Liver (tissue), 3 donors: ENCODE results near the gene MDN1.

Experiments used
- ATF3 ChIP-seq: IDR thresholded peaks from 2 replicates; pipeline ENCODE4 v1.6.1; 2016; ENCODE audit warnings: antibody characterized with exemption
- FOXA1 ChIP-seq: IDR thresholded peaks from 2 replicates; pipeline ENCODE4 v1.6.1; 2016; ENCODE audit warnings: antibody characterized with exemption
- JUND ChIP-seq, 2 donors: IDR thresholded peaks; 2 replicates each; pipeline ENCODE4 v1.6.1; 2016; ENCODE audit warnings: antibody characterized with exemption in 2 of 2
- RAD21 ChIP-seq, 2 donors: IDR thresholded peaks; 2 replicates each; pipeline ENCODE4 v1.6.1; 2016; ENCODE audit warnings: antibody characterized with exemption in 2 of 2, mild to moderate bottlenecking in 2 of 2
- REST ChIP-seq: IDR thresholded peaks from 2 replicates; pipeline ENCODE4 v1.6.1; 2016; ENCODE audit warnings: antibody characterized with exemption, mild to moderate bottlenecking
- SP1 ChIP-seq: IDR thresholded peaks from 2 replicates; pipeline ENCODE4 v1.6.1; 2018; ENCODE audit warnings: antibody characterized with exemption, mild to moderate bottlenecking
- YY1 ChIP-seq: IDR thresholded peaks from 2 replicates; pipeline ENCODE4 v1.6.1; 2016; ENCODE audit warnings: antibody characterized with exemption, mild to moderate bottlenecking
- TF ChIP-seq, protein P1 (sequence below): fragments of 150-350 bp; IDR thresholded peaks from 2 replicates; pipeline ENCODE4 v1.5.1; 2017; ENCODE audit warnings: improper control_type of control experiment, low read depth, low read length; ENCODE audit not compliant: missing input control
- TF ChIP-seq, protein P2 (sequence below): IDR thresholded peaks from 2 replicates; pipeline ENCODE4 v1.6.1; 2016; ENCODE audit warnings: antibody characterized with exemption
- TF ChIP-seq, protein P3 (sequence below): IDR thresholded peaks from 2 replicates; pipeline ENCODE4 v1.6.1; 2016; ENCODE audit warnings: antibody characterized with exemption
- donor health status: healthy.
- donor health status: healthy.

DNA sequence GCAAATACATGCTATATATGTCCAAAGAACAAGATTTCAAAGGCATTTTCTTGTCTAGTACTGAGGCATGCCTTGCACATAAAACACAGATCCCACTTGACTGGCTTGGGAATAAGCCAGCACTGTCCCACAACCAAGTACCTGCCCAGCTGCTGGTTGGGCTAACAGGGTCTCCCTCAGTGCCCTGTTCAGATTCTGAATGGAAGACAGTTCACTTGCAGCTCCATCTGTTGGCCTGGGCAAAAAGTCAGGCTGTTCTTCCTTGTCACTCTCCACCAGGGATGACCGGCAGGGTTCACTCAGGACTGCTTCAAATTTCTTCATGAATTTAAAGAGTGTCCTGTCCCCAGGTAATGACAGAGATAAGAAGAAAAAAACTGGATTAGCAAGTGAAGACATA lies 136.6 kb downstream of the MDN1 start:
- TF ChIP-seq YY1 (no peak), SP1 (no peak), ATF3 (no peak), REST (no peak), FOXA1 (no peak), RAD21 (IDR thresholded peaks at IDR 0.05) (no peak), JUND (IDR thresholded peaks at IDR 0.05) (no peak)
- TF ChIP-seq, protein P1, sequence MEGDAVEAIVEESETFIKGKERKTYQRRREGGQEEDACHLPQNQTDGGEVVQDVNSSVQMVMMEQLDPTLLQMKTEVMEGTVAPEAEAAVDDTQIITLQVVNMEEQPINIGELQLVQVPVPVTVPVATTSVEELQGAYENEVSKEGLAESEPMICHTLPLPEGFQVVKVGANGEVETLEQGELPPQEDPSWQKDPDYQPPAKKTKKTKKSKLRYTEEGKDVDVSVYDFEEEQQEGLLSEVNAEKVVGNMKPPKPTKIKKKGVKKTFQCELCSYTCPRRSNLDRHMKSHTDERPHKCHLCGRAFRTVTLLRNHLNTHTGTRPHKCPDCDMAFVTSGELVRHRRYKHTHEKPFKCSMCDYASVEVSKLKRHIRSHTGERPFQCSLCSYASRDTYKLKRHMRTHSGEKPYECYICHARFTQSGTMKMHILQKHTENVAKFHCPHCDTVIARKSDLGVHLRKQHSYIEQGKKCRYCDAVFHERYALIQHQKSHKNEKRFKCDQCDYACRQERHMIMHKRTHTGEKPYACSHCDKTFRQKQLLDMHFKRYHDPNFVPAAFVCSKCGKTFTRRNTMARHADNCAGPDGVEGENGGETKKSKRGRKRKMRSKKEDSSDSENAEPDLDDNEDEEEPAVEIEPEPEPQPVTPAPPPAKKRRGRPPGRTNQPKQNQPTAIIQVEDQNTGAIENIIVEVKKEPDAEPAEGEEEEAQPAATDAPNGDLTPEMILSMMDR = no peak
- TF ChIP-seq, protein P2, sequence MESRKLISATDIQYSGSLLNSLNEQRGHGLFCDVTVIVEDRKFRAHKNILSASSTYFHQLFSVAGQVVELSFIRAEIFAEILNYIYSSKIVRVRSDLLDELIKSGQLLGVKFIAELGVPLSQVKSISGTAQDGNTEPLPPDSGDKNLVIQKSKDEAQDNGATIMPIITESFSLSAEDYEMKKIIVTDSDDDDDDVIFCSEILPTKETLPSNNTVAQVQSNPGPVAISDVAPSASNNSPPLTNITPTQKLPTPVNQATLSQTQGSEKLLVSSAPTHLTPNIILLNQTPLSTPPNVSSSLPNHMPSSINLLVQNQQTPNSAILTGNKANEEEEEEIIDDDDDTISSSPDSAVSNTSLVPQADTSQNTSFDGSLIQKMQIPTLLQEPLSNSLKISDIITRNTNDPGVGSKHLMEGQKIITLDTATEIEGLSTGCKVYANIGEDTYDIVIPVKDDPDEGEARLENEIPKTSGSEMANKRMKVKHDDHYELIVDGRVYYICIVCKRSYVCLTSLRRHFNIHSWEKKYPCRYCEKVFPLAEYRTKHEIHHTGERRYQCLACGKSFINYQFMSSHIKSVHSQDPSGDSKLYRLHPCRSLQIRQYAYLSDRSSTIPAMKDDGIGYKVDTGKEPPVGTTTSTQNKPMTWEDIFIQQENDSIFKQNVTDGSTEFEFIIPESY = no peak
- TF ChIP-seq, protein P3, sequence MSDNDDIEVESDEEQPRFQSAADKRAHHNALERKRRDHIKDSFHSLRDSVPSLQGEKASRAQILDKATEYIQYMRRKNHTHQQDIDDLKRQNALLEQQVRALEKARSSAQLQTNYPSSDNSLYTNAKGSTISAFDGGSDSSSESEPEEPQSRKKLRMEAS = no peak
